GM08714 (cell line): Measurements from ENCODE around the gene GOLGA8M.
"Not testable (repeated sequence)": the region's sequence is repeated elsewhere in the genome, so short reads cannot be mapped to it uniquely, and the experiment has no call there.

Experiments
- H3K4me3 ChIP-seq: fragments of 200-500 bp; sonication (Bioruptor generic); 2 replicates; pipeline ENCODE4 v1.5.1; 2014; ENCODE audit warnings: mild to moderate bottlenecking, low read length, inconsistent platforms

Gene GOLGA8M

DNA sequence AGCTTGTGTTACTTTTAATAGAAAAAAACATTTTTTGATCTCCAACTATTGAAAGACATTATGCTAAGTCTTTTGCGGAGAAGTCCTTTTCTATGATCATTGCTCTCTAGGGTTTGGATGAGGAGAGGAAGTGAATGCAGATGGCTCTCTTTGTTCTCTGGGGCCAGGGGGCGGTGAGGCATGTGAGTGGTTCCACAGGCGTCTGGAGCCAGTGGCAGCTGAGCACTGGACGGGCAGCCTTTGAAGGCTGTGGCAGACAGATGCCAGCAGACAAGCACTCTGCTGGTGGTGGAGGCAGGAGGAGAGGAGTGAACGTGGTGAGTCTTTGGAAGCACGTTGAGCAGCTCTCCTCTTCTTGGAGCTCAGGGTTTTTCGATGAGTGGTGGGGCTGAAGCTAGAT, 51.5 kb downstream of the GOLGA8M start:
- H3K4me3 ChIP-seq, result not testable (repeated sequence)

DNA sequence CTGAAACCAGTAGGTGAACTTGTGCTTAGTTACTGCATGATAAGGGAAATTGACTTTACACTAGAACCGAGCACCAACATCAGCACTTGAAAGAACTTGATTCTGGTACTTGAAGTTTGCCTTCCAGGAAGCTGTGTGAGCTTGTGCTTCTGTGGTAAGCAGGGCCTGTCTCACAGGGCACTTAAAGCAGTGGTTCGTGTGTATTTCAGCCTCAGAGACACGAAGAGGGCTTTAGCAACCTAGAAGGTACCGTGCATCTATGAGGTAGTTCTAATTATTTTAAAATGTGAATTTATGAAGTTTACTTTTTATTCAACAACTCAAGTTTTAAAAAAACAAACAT, 56.2 kb downstream of the GOLGA8M start:
- H3K4me3 ChIP-seq, result not testable (repeated sequence)

DNA sequence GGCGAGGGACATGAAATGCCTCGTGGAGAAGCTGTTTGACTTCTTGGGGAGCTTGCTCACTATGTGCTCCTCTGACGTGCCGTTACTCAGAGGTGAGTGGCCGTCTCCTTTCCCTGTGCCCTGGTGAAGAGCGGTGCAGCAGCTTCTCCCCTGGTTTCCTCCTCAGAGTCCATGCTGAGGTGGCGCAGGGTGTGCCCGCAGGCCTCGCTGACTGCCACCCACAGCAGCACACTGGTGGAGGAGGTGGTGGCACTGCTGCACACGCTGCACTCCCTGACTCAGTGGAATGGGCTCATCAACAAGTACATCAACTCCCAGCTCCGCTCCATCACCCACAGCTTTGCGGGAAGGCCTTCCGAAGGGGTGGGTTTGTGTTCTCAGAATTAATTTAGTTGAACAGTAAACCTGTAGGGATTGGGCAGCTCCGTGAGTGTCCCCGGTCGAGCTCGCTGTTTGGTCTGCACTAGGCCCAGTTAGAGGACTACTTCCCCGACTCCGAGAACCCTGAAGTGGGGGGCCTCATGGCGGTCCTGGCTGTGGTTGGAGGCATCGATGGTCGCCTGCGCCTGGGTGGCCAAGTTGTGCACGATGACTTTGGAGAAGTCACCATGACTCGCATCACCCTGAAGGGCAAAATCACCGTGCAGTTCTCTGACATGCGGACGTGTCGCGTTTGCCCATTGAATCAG, 56.7 kb downstream of the GOLGA8M start:
- not testable (repeated sequence) for H3K4me3 ChIP-seq

DNA sequence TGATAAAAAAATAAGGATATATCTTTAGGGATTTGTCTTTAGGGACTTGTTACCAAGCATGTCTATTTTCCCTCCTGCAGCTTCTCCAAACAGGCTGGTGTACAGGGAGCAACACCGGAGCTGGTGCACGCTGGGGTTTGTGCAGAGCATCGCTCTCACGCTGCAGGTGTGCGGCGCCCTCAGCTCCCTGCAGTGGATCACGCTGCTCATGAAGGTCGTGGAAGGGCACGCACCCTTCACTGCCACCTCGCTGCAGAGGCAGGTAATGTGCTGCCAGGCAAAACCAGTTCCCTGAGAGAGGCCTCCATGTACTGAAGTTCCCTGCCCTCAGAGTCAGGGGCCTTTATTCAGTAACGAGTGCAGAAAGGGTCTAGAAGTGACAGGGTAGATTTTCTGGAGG, 58.0 kb downstream of the GOLGA8M start:
- H3K4me3 ChIP-seq, result not testable (repeated sequence)

DNA sequence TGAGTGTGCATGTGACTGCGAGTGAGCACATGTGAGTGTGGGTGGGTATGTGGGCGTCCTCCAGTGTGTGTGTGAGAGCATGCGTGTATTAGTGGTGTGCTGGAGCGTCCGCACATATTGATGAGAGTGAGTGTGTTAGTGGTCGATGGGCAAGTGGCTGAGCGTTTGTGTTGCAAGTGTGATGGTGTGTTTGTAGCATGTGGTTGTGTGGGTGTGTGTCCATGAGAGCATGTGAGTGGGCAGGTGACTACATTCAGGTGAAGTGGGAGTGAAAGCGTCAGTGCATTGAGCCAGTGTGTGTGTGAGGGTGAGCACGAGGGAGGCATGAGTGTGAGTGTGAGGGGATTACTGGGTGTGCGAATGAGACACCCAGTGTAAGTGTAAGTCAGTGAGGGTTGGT, 59.7 kb downstream of the GOLGA8M start:
- not testable (repeated sequence) for H3K4me3 ChIP-seq
